Measurements from ENCODE around the gene CYP26B1. TPM values are rescaled to one million over a fixed set of nuclear protein-coding genes. Genes with fewer than 3 reads are reported as not detected.

Gene CYP26B1
- total RNA-seq, 1 donor from 2014 or later = 1.1 TPM

DNA sequence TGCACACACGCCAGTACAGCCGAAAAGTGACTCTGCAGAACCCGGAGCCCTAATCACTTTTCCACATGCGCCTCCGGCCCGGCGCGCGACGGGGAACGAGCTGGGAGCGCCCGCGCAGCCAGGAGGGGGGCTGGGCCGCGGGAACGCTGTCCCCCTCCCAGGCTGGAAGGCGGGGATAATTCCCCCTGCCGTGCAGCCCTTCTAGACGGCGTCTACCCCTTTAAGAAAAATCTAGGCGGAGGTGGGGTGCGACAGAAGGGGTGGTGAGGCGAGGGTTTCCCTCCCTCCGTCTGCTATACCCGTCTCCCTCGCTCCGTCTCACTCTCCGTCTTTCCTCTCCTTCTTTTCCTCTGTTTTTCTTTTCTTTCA is 2.4 kb downstream of the CYP26B1 start:
- H3K36me3 ChIP-seq (ENCODE audit: control insufficient read depth, insufficient read depth, low read length) = no peaks in the 10 kb centered on the region
- H3K27me3 ChIP-seq (ENCODE audit: control insufficient read depth, insufficient read depth, low read length) = peaks cover 78% of the 10 kb centered on the region
- TF ChIP-seq, protein P1, sequence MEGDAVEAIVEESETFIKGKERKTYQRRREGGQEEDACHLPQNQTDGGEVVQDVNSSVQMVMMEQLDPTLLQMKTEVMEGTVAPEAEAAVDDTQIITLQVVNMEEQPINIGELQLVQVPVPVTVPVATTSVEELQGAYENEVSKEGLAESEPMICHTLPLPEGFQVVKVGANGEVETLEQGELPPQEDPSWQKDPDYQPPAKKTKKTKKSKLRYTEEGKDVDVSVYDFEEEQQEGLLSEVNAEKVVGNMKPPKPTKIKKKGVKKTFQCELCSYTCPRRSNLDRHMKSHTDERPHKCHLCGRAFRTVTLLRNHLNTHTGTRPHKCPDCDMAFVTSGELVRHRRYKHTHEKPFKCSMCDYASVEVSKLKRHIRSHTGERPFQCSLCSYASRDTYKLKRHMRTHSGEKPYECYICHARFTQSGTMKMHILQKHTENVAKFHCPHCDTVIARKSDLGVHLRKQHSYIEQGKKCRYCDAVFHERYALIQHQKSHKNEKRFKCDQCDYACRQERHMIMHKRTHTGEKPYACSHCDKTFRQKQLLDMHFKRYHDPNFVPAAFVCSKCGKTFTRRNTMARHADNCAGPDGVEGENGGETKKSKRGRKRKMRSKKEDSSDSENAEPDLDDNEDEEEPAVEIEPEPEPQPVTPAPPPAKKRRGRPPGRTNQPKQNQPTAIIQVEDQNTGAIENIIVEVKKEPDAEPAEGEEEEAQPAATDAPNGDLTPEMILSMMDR (IDR thresholded peaks at IDR 0.05; ENCODE audit: insufficient read depth, low read length, poor library complexity, severe bottlenecking) = no peak
- DNase-seq (ENCODE audit: low read depth) = no peak
- peak overlapping the region; percentile 18 for H3K4me3 ChIP-seq (ENCODE audit: low read depth, low read length)

- H3K27me3 ChIP-seq (ENCODE audit: control insufficient read depth, insufficient read depth, low read length) = peaks cover 76% of the 10 kb centered on the region
Measured at GRCh38 chr2:72144632-72145288, 2.9 kb downstream of the CYP26B1 start.

GRCh38 chr2:72144274-72144631 is 3.4 kb downstream of the CYP26B1 start:
- H3K36me3 ChIP-seq (ENCODE audit: control insufficient read depth, insufficient read depth, low read length) = no peaks in the 10 kb centered on the region
- TF ChIP-seq, protein P1 (IDR thresholded peaks at IDR 0.05; ENCODE audit: insufficient read depth, low read length, poor library complexity, severe bottlenecking) = no peak
- no peak for DNase-seq (ENCODE audit: low read depth)
- H3K4me3 ChIP-seq (ENCODE audit: low read depth, low read length) = peak overlapping the region; percentile 15
- H3K27me3 ChIP-seq (ENCODE audit: control insufficient read depth, insufficient read depth, low read length) = peaks cover 71% of the 10 kb centered on the region

More at GRCh38 chr2:72144632-72145288, 2.9 kb downstream of the CYP26B1 start:
- H3K4me3 ChIP-seq (ENCODE audit: low read depth, low read length) = peak overlapping the region; percentile 15
- no peak for DNase-seq (ENCODE audit: low read depth)
- TF ChIP-seq, protein P1 (IDR thresholded peaks at IDR 0.05; ENCODE audit: insufficient read depth, low read length, poor library complexity, severe bottlenecking) = no peak
- H3K36me3 ChIP-seq (ENCODE audit: control insufficient read depth, insufficient read depth, low read length) = no peaks in the 10 kb centered on the region

- no peak for DNase-seq (ENCODE audit: low read depth)
- Histone ChIP-seq H3K4me3 (ENCODE audit: low read depth, low read length) (no peak overlapping the region), H3K27me3 (ENCODE audit: control insufficient read depth, insufficient read depth, low read length) (peaks cover 66% of the 10 kb centered on the region), H3K36me3 (ENCODE audit: control insufficient read depth, insufficient read depth, low read length) (no peaks in the 10 kb centered on the region)
- TF ChIP-seq, protein P1 (IDR thresholded peaks at IDR 0.05; ENCODE audit: insufficient read depth, low read length, poor library complexity, severe bottlenecking) = no peak
Measured at GRCh38 chr2:72143441-72144273, 4.0 kb downstream of the CYP26B1 start.

DNA sequence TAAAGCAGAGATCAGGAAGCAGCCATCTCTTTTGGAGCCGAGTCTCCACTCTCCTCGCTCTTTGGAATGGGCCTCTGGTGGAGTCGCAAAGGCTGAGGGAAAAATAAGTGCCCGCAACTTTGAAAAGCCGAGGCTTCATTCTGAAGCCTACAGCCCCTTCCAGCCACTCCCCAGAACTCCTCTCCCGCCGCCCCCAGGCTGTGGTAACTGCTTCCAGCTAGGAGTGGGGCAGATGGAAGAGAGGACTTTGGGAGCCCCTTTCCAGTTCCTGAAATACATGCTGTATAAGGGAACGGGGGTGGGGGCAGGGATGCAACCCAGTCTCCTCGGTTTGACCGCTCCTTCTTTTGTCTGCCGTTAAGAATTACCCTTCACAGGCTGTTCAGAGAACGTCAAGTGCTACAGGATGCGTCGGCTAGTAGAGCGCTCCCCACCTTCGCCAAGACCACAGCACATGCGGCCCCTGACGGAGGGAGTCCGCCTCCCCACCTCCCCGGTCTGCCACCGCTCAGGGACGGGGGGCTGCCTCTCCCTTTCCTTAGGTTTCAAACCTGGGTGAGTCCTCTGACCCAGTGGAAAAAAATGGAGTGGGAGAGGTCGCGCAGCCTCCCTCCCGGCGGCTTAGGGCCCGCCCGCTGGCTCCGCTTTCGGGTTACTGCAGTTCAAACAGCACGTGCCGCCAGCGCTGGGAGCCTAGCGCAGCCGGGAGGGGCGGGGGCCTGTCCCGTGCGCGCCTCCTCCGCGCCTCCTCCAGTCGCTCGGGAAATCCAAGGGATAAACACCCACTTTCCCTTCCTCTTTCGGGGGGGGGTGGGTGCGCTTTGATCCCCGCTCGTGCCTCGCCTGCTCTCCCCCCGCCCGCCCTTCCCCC is 4.9 kb downstream of the CYP26B1 start:
- no peak for DNase-seq (ENCODE audit: low read depth)
- peaks cover 60% of the 10 kb centered on the region for H3K27me3 ChIP-seq (ENCODE audit: control insufficient read depth, insufficient read depth, low read length)

More for the DNA sequence above, 4.9 kb downstream of the CYP26B1 start:
- H3K4me3 ChIP-seq (ENCODE audit: low read depth, low read length) = no peak overlapping the region
- TF ChIP-seq, protein P1 (IDR thresholded peaks at IDR 0.05; ENCODE audit: insufficient read depth, low read length, poor library complexity, severe bottlenecking) = no peak
- no peaks in the 10 kb centered on the region for H3K36me3 ChIP-seq (ENCODE audit: control insufficient read depth, insufficient read depth, low read length)

Measured in kidney epithelial cell (primary cell).